ENCODE data around the gene ZNF865.
"Not testable (repeated sequence)": the region's sequence is repeated elsewhere in the genome, so short reads cannot be mapped to it uniquely, and the experiment has no call there.

GRCh38 chr19:55573929-55574328, 31.5 kb upstream of the ZNF865 start:
- not testable (repeated sequence) for TF ChIP-seq POLR2A (IDR thresholded peaks at IDR 0.05)
- TF ChIP-seq, protein P1, sequence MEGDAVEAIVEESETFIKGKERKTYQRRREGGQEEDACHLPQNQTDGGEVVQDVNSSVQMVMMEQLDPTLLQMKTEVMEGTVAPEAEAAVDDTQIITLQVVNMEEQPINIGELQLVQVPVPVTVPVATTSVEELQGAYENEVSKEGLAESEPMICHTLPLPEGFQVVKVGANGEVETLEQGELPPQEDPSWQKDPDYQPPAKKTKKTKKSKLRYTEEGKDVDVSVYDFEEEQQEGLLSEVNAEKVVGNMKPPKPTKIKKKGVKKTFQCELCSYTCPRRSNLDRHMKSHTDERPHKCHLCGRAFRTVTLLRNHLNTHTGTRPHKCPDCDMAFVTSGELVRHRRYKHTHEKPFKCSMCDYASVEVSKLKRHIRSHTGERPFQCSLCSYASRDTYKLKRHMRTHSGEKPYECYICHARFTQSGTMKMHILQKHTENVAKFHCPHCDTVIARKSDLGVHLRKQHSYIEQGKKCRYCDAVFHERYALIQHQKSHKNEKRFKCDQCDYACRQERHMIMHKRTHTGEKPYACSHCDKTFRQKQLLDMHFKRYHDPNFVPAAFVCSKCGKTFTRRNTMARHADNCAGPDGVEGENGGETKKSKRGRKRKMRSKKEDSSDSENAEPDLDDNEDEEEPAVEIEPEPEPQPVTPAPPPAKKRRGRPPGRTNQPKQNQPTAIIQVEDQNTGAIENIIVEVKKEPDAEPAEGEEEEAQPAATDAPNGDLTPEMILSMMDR (IDR thresholded peaks at IDR 0.05), result not testable (repeated sequence)

Measured in Peyer's patch (tissue), 4 donors.